K562 (cell line): ENCODE measurements around the gene AIF1. TPM values are rescaled to one million over a fixed set of nuclear protein-coding genes. Genes with fewer than 3 reads are reported as not detected.
A peak's percentile ranks its signal among the peaks of the same experiment; 100 is the strongest.

ENCODE experiments used
- ATF3 ChIP-seq, 2 experiments: fragments of 450-650 bp in 1 of 2; sonication (generic) in 1 of 2; formaldehyde crosslinking in 1 of 2; IDR thresholded peaks in 1 of 2; conservative IDR thresholded peaks in 1 of 2; 2 replicates each; pipeline versions ENCODE4 v1.6.1 to v1.8.1; 2016 to 2023; ENCODE audit warnings: mild to moderate bottlenecking in 2 of 2, moderate library complexity in 2 of 2, inconsistent platforms in 1 of 2, missing genetic modification reagents in 1 of 2
- C11orf30 ChIP-seq: fragments of 450-650 bp; IDR thresholded peaks from 2 replicates; pipeline ENCODE4 v1.6.1; 2016; ENCODE audit warnings: low read depth, mild to moderate bottlenecking
- CBX2 ChIP-seq: fragments of 200-600 bp; sonication (generic); IDR thresholded peaks from one replicate; pipeline ENCODE4 v1.6.1; 2012; ENCODE audit warnings: mild to moderate bottlenecking, low read length, inconsistent platforms; ENCODE audit not compliant: insufficient read depth, poor library complexity, severe bottlenecking
- CREM ChIP-seq: IDR thresholded peaks from 2 replicates; pipeline ENCODE4 v1.6.1; 2014; ENCODE audit warnings: antibody characterized with exemption, low read depth
- HDGF ChIP-seq: fragments of 450-650 bp; IDR thresholded peaks from 2 replicates; pipeline ENCODE4 v1.6.1; 2016
- HIVEP1 ChIP-seq: fragments of 250-450 bp; sonication (Bioruptor Pico); IDR thresholded peaks from 2 replicates; pipeline ENCODE4 v1.4.0; 2020; ENCODE audit warnings: mild to moderate bottlenecking
- HNRNPUL1 ChIP-seq: fragments of 200-400 bp; formaldehyde crosslinking; IDR thresholded peaks from 2 replicates; pipeline ENCODE4 v1.6.1; 2017; ENCODE audit warnings: low read length
- MEF2D ChIP-seq: conservative IDR thresholded peaks from 2 replicates; pipeline ENCODE4 v1.6.1; 2016; ENCODE audit warnings: low read depth, missing genetic modification characterization, missing compliant biosample characterization
- OTX1 ChIP-seq: fragments of 450-650 bp; formaldehyde crosslinking; IDR thresholded peaks from 2 replicates; pipeline ENCODE4 v1.4.0; 2022; ENCODE audit warnings: mild to moderate bottlenecking
- PHB2 ChIP-seq: fragments of 450-650 bp; IDR thresholded peaks from 2 replicates; pipeline ENCODE4 v1.6.1; 2017; ENCODE audit warnings: low read depth
- SETDB1 ChIP-seq: IDR thresholded peaks from one replicate; pipeline ENCODE4 v1.6.1; 2012; ENCODE audit warnings: low read length, control low read depth, inconsistent platforms
- SMAD4 ChIP-seq: fragments of 250-450 bp; sonication (Bioruptor Pico); conservative IDR thresholded peaks from 2 replicates; pipeline ENCODE4 v1.8.0; 2021; ENCODE audit warnings: inconsistent platforms, mild to moderate bottlenecking, moderate library complexity
- SREBF1 ChIP-seq: fragments of 150-350 bp; IDR thresholded peaks from 2 replicates; pipeline ENCODE4 v1.6.1; 2014; ENCODE audit warnings: antibody characterized with exemption, low read depth, low read length, borderline replicate concordance
- YBX1 ChIP-seq: fragments of 450-650 bp; IDR thresholded peaks from 2 replicates; pipeline ENCODE4 v1.7.1; 2016; ENCODE audit warnings: mild to moderate bottlenecking
- ZHX1 ChIP-seq: fragments of 150-350 bp; conservative IDR thresholded peaks from 2 replicates; pipeline ENCODE4 v1.6.1; 2014; ENCODE audit warnings: low read length
- ZNF24 ChIP-seq: fragments of 450-650 bp; IDR thresholded peaks from 2 replicates; pipeline ENCODE4 v1.6.1; 2016
- polyA plus RNA-seq, 8 experiments: library from polyadenylated mRNA; depleted of rRNA in 4 of 8; stranded (reverse) in 5 of 8; unstranded in 3 of 8; fragments of >200 nt; fragmentation: Nextera tagmentation in 2 of 8; fragmentation: Illumina TruSeq in 1 of 8; extraction: Ambion mirVana in 2 of 8; extraction: Trizol in 1 of 8; gene quantifications; 2 replicates each; pipeline versions ENCODE4 v1.2.1 to v1.2.3, GENCODE V29; 2011 to 2014; ENCODE audit warnings: inconsistent platforms in 1 of 8, missing spikeins in 1 of 8
- total RNA-seq, 7 experiments: library from RNA; depleted of rRNA in 6 of 7; stranded (reverse); fragments of >200 nt in 6 of 7; fragmentation: Illumina TruSeq in 2 of 7; extraction: Trizol in 2 of 7; gene quantifications; 2 replicates each; pipeline versions ENCODE4 v1.2.1 to v1.2.3, GENCODE V29; 2011 to 2021; ENCODE audit warnings: low replicate concordance in 1 of 7
- TF ChIP-seq, protein P1 (sequence below): fragments of 250-450 bp; sonication (Bioruptor Pico); IDR thresholded peaks from 2 replicates; pipeline ENCODE4 v1.4.0; 2020; ENCODE audit warnings: mild to moderate bottlenecking, moderate library complexity
- TF ChIP-seq, protein P2 (sequence below): fragments of 450-650 bp; IDR thresholded peaks from 2 replicates; pipeline ENCODE4 v1.6.1; 2016; ENCODE audit warnings: low read depth, mild to moderate bottlenecking, moderate library complexity
- TF ChIP-seq, protein P3 (sequence below): fragments of 150-350 bp; IDR thresholded peaks from 2 replicates; pipeline ENCODE4 v1.6.1; 2014; ENCODE audit warnings: low read depth, mild to moderate bottlenecking, low read length, borderline replicate concordance

The AIF1 gene
- total and polyA plus RNA-seq, 9 of the 15 experiments (the other 6 are each of a cell fraction or from before 2014, with no cell fraction given): 9.4 to 33.4 (median 19.4) TPM

DNA sequence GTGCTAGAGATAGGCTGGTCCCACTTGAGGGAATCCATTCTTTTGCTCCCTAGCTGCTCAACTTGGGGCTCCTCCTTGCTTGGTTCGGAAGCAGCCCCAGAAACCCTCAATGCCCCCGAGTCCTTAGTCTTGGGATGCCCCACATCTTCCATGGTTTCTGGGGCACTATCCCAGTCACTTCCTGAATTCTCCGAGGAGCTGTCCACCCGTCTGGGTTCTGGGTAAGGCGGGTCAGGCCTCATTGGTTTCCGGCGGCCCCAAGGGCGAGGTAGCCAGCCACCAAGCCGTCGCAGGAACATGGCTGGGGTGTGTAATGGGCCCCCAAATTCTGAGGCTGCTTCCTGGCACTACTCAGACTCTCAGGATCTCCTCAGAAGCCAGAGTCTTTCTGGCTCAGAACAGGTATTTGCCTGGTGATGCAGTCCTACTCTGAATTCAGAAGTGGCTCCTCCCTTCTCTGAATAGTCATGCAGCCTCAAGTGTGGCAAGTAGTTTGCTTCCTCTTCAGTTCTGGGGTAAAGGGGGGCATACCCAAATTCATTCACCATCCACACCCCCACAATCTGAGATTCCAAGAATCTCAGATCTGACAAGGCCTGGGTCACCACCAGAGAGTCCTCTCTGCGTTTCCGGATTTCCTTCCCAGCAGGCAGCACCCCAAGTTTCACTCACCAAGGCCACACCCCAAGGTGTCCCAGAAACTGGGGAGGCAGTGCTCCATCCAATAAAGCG lies 44.8 kb downstream of the AIF1 start (continued):
- TF ChIP-seq HDGF (no peak; the same call in 1 of the 2 replicates), SREBF1 (no peak), ZNF24 (no peak), ZHX1 (no peak), CBX2 (no peak), SETDB1 (no peak), MEF2D (no peak), YBX1 (no peak), ATF3 (IDR thresholded peaks at IDR 0.05) (no peak), ATF3 (CRISPR knock-in tag; conservative IDR thresholded peaks at IDR 0.05) (peak; percentile 28; the same call in 1 of the 2 replicates), PHB2 (no peak), OTX1 (CRISPR knock-in tag) (no peak), HNRNPUL1 (no peak), SMAD4 (CRISPR knock-in tag) (peak; percentile 58), CREM (no peak), HIVEP1 (CRISPR knock-in tag) (no peak), C11orf30 (no peak)
- TF ChIP-seq, protein P1, sequence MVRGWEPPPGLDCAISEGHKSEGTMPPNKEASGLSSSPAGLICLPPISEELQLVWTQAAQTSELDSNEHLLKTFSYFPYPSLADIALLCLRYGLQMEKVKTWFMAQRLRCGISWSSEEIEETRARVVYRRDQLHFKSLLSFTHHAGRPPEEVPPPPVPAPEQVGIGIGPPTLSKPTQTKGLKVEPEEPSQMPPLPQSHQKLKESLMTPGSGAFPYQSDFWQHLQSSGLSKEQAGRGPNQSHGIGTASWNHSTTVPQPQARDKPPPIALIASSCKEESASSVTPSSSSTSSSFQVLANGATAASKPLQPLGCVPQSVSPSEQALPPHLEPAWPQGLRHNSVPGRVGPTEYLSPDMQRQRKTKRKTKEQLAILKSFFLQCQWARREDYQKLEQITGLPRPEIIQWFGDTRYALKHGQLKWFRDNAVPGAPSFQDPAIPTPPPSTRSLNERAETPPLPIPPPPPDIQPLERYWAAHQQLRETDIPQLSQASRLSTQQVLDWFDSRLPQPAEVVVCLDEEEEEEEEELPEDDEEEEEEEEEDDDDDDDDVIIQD (CRISPR knock-in tag): 0 out of 2 replicates have a peak, but pooled peaks have one; percentile 74
- TF ChIP-seq, protein P2, sequence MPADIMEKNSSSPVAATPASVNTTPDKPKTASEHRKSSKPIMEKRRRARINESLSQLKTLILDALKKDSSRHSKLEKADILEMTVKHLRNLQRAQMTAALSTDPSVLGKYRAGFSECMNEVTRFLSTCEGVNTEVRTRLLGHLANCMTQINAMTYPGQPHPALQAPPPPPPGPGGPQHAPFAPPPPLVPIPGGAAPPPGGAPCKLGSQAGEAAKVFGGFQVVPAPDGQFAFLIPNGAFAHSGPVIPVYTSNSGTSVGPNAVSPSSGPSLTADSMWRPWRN: 0 out of 2 replicates have a peak, but pooled peaks have one; percentile 31
- TF ChIP-seq, protein P3, sequence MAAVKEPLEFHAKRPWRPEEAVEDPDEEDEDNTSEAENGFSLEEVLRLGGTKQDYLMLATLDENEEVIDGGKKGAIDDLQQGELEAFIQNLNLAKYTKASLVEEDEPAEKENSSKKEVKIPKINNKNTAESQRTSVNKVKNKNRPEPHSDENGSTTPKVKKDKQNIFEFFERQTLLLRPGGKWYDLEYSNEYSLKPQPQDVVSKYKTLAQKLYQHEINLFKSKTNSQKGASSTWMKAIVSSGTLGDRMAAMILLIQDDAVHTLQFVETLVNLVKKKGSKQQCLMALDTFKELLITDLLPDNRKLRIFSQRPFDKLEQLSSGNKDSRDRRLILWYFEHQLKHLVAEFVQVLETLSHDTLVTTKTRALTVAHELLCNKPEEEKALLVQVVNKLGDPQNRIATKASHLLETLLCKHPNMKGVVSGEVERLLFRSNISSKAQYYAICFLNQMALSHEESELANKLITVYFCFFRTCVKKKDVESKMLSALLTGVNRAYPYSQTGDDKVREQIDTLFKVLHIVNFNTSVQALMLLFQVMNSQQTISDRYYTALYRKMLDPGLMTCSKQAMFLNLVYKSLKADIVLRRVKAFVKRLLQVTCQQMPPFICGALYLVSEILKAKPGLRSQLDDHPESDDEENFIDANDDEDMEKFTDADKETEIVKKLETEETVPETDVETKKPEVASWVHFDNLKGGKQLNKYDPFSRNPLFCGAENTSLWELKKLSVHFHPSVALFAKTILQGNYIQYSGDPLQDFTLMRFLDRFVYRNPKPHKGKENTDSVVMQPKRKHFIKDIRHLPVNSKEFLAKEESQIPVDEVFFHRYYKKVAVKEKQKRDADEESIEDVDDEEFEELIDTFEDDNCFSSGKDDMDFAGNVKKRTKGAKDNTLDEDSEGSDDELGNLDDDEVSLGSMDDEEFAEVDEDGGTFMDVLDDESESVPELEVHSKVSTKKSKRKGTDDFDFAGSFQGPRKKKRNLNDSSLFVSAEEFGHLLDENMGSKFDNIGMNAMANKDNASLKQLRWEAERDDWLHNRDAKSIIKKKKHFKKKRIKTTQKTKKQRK: no peak
